GM21526 (cell line): ENCODE measurements around the gene GARIN1A.

Experiments
- ATAC-seq: cut with Tn5 transposase; IDR thresholded peaks from one replicate; pipeline ENCODE4 v1.9.1; 2021; ENCODE audit warnings: moderate library complexity; ENCODE audit not compliant: unreplicated experiment, low FRiP score

Gene GARIN1A

GRCh38 chr7:128710481-128710880, 38.4 kb downstream of the GARIN1A start:
- no peak for ATAC-seq

DNA sequence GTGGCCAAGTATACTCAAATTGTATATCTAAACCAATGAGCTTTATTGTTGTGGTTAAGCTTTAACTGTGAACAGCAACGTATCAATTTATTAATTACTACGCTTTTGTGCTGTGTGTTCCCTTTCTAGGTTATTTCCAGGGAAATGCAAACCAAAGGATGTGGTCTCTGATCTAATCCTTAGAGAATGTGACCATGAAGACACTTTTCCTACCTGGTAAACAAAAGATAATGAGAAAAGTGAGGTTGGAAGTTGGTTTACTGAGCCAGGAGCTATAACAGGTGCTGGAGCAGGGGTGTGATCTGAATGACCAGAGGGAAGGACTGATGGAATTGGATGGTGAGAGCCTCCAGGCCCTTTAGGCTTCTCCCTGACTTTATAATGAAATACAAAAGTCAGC, 41.7 kb downstream of the GARIN1A start:
- no peak for ATAC-seq

DNA sequence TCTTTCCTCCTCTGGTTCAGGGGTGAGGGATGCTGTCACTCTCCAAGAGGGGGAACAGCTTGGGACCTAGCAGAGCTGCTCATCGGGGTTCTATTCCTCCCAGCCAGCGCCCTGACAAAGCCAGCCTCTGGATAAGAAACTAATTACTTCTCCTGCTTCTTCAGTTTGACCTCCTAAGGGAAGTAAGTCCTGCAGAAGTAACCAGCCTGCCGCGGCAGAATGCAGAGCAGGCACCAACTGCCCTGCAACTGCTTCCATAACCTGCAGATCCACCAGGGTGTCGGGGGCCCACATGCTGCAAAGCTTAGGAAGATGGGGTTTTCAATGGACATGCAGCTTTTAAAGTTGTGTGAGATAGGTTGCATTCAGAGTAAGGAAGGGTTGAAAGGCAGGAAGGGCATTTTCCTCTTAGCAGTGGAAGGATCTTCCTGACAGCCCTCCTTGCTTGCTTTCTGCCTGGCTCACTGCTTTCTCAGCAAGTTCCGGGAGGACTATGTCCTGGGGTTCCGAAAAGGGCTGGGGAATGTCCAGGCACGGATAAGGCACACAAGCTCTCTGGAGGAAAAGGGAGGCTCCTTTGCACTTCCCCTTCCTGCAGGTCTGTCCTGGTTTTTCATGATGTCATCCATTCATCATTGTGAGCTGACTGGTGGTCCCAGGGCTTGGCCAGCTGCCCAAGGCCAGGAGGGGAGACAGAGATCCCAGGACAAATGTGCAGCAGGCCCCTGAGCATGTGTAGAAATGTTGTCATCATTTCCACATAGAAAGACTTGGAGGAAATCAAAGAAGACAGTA, 42.8 kb downstream of the GARIN1A start:
- ATAC-seq, result no peak

GRCh38 chr7:128718967-128719642, 47.0 kb downstream of the GARIN1A start:
- ATAC-seq, result no peak

DNA sequence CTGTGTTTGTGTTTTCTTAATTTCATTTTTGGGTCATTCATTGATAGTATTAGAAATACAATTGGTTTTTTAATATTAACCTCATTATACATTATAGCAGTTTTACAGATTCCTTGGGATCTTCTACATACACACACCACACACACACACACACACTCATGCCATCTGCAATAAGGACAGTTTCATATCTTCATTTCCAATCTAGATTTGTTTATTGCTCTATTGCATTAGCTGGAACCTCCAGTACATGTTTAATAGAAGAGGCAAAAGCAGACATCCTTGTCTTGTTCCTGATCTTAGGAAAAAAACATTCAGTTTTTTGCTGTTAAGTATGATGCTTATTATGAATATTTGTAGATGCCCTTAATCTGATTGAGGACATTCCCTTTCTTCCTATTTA, 49.3 kb downstream of the GARIN1A start:
- no peak for ATAC-seq
